ENCODE measurements around the gene GMDS.

Gene GMDS

DNA sequence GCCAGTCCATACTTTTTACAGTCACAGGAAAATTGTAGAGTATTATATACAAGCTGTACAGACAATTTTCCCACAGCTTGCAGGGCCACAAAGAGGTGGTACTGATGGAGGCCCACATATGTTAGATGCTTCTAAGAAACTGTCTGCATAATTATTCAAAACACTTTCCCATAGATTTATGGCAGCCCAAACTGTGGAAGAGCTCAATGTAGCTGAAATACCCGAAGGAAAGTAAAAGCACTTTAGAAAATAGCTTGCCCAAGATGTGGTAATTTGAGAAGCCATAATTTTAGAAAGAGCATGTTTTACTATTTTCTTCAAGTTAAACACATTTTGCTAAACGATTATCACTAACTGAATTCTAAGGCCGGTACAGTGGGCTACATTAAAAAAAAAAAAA, 36.9 kb downstream of the GMDS start:
- Histone ChIP-seq H3K9ac (ENCODE audit: low read length) (no peak overlapping the region), H3K9me2 (replicated peaks; ENCODE audit: insufficient read depth, low read length) (no peaks in the 10 kb centered on the region), H3F3A (ENCODE audit: insufficient read depth, low read length) (no peaks in the 10 kb centered on the region), H3K4me3 (ENCODE audit: low read length) (no peak overlapping the region), H3K36me3 (replicated peaks; ENCODE audit: insufficient read depth, low read length) (no peaks in the 10 kb centered on the region), H3K79me2 (ENCODE audit: low read length) (0 out of 2 replicates have a peak, but pooled peaks cover 5% of the 10 kb centered on the region), H3K27me3 (replicated peaks; ENCODE audit: insufficient read depth, low read length) (no peaks in the 10 kb centered on the region), H3K27ac (ENCODE audit: low read length) (no peak overlapping the region), H3K9me3 (replicated peaks; ENCODE audit: insufficient read depth, low read length) (no peaks in the 10 kb centered on the region), H3K4me1 (ENCODE audit: low read length) (no peaks in the 10 kb centered on the region), H4K20me1 (ENCODE audit: insufficient read depth, low read length) (no peaks in the 10 kb centered on the region), H3K4me2 (ENCODE audit: low read depth, low read length) (no peak overlapping the region), H2AFZ (ENCODE audit: low read length) (no peak overlapping the region)
- no peak for DNase-seq
- TF ChIP-seq EZH2 (optimal IDR thresholded peaks at IDR 0.05; ENCODE audit: low read depth, low read length) (no peak), EZH2phosphoT487 (IDR thresholded peaks at IDR 0.05; ENCODE audit: low read length) (no peak)
- TF ChIP-seq, protein P1, sequence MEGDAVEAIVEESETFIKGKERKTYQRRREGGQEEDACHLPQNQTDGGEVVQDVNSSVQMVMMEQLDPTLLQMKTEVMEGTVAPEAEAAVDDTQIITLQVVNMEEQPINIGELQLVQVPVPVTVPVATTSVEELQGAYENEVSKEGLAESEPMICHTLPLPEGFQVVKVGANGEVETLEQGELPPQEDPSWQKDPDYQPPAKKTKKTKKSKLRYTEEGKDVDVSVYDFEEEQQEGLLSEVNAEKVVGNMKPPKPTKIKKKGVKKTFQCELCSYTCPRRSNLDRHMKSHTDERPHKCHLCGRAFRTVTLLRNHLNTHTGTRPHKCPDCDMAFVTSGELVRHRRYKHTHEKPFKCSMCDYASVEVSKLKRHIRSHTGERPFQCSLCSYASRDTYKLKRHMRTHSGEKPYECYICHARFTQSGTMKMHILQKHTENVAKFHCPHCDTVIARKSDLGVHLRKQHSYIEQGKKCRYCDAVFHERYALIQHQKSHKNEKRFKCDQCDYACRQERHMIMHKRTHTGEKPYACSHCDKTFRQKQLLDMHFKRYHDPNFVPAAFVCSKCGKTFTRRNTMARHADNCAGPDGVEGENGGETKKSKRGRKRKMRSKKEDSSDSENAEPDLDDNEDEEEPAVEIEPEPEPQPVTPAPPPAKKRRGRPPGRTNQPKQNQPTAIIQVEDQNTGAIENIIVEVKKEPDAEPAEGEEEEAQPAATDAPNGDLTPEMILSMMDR (IDR thresholded peaks at IDR 0.05; ENCODE audit: low read length), result no peak

GRCh38 chr6:2205396-2205795, 40.0 kb downstream of the GMDS start:
- H3K9me3 ChIP-seq (replicated peaks; ENCODE audit: insufficient read depth, low read length), result no peaks in the 10 kb centered on the region
- no peaks in the 10 kb centered on the region for H3K9me2 ChIP-seq (replicated peaks; ENCODE audit: insufficient read depth, low read length)
- no peaks in the 10 kb centered on the region for H3K79me2 ChIP-seq (ENCODE audit: low read length)
- no peak overlapping the region for H2AFZ ChIP-seq (ENCODE audit: low read length)
- H3F3A ChIP-seq (ENCODE audit: insufficient read depth, low read length), result no peaks in the 10 kb centered on the region
- TF ChIP-seq, protein P1 (IDR thresholded peaks at IDR 0.05; ENCODE audit: low read length), result no peak
- TF ChIP-seq EZH2phosphoT487 (IDR thresholded peaks at IDR 0.05; ENCODE audit: low read length), result no peak
- H3K27ac ChIP-seq (ENCODE audit: low read length), result no peak overlapping the region
- H3K4me2 ChIP-seq (ENCODE audit: low read depth, low read length), result no peak overlapping the region
- no peaks in the 10 kb centered on the region for H3K36me3 ChIP-seq (replicated peaks; ENCODE audit: insufficient read depth, low read length)
- H3K4me1 ChIP-seq (ENCODE audit: low read length), result no peaks in the 10 kb centered on the region
- no peaks in the 10 kb centered on the region for H4K20me1 ChIP-seq (ENCODE audit: insufficient read depth, low read length)
- no peaks in the 10 kb centered on the region for H3K27me3 ChIP-seq (replicated peaks; ENCODE audit: insufficient read depth, low read length)
- no peak for DNase-seq
- no peak overlapping the region for H3K9ac ChIP-seq (ENCODE audit: low read length)
- H3K4me3 ChIP-seq (ENCODE audit: low read length), result no peak overlapping the region

GRCh38 chr6:2204272-2204671, 41.1 kb downstream of the GMDS start:
- Histone ChIP-seq H3K9ac (ENCODE audit: low read length) (no peak overlapping the region), H3K4me1 (ENCODE audit: low read length) (no peaks in the 10 kb centered on the region), H4K20me1 (ENCODE audit: insufficient read depth, low read length) (no peaks in the 10 kb centered on the region), H3K4me2 (ENCODE audit: low read depth, low read length) (no peak overlapping the region), H3K36me3 (replicated peaks; ENCODE audit: insufficient read depth, low read length) (no peaks in the 10 kb centered on the region), H3K9me2 (replicated peaks; ENCODE audit: insufficient read depth, low read length) (no peaks in the 10 kb centered on the region), H3K9me3 (replicated peaks; ENCODE audit: insufficient read depth, low read length) (no peaks in the 10 kb centered on the region), H3K4me3 (ENCODE audit: low read length) (no peak overlapping the region), H3K79me2 (ENCODE audit: low read length) (no peaks in the 10 kb centered on the region), H3K27ac (ENCODE audit: low read length) (no peak overlapping the region), H3K27me3 (replicated peaks; ENCODE audit: insufficient read depth, low read length) (no peaks in the 10 kb centered on the region), H3F3A (ENCODE audit: insufficient read depth, low read length) (no peaks in the 10 kb centered on the region), H2AFZ (ENCODE audit: low read length) (no peak overlapping the region)
- TF ChIP-seq, protein P1 (IDR thresholded peaks at IDR 0.05; ENCODE audit: low read length), result no peak
- TF ChIP-seq EZH2 (optimal IDR thresholded peaks at IDR 0.05; ENCODE audit: low read depth, low read length) (no peak), EZH2phosphoT487 (IDR thresholded peaks at IDR 0.05; ENCODE audit: low read length) (no peak)
- no peak for DNase-seq
